IgD-negative memory B cell (primary cell): Measurements from ENCODE around the gene GALNT4. TPM values are rescaled to one million over a fixed set of nuclear protein-coding genes. Genes with fewer than 3 reads are reported as not detected.
A peak's percentile ranks its signal among the peaks of the same experiment; 100 is the strongest.

Experiments
- H3K27ac Mint-ChIP-seq, 3 donors: one replicate each; pipeline ENCODE4 v1.8.0; 2020 to 2022; ENCODE audit warnings: mild to moderate bottlenecking in 3 of 3, mixed read lengths in 3 of 3, moderate library complexity in 1 of 3
- H3K27me3 Mint-ChIP-seq: one replicate; pipeline ENCODE4 v1.8.0; 2021; ENCODE audit warnings: mixed read lengths
- H3K36me3 Mint-ChIP-seq: one replicate; pipeline ENCODE4 v1.8.0; 2020; ENCODE audit warnings: mild to moderate bottlenecking, mixed read lengths
- H3K4me1 Mint-ChIP-seq, 3 donors: one replicate each; pipeline ENCODE4 v1.8.0; 2020 to 2022; ENCODE audit warnings: mixed read lengths in 3 of 3, mild to moderate bottlenecking in 1 of 3
- H3K4me3 Mint-ChIP-seq, 4 donors: one replicate each; pipeline ENCODE4 v1.8.0; 2020 to 2022; ENCODE audit warnings: mild to moderate bottlenecking in 4 of 4, mixed read lengths in 4 of 4, moderate library complexity in 3 of 4
- H3K9me3 Mint-ChIP-seq, 3 donors: one replicate each; pipeline ENCODE4 v1.8.0; 2020 to 2021; ENCODE audit warnings: mixed read lengths in 3 of 3, mild to moderate bottlenecking in 1 of 3
- polyA plus RNA-seq: library from polyadenylated mRNA; unstranded; fragments of 300-500 nt; fragmentation: Illumina TruSeq; gene quantifications from one replicate; pipeline ENCODE4 v1.2.3, GENCODE V29; 2021

Gene GALNT4
- polyA plus RNA-seq, 1 donor from 2014 or later, result 3.1 TPM

GRCh38 chr12:89544022-89544421 is 19.4 kb upstream of the GALNT4 start:
- Mint-ChIP-seq H3K9me3 (no peaks in the 10 kb centered on the region), H3K36me3 (peaks cover 2% of the 10 kb centered on the region), H3K4me3 (no peak overlapping the region), H3K27me3 (no peaks in the 10 kb centered on the region), H3K4me1 (peaks cover 6 to 9% (median 8%) of the 10 kb centered on the region in 3 donors), H3K27ac (no peak overlapping the region)

- Mint-ChIP-seq H3K27ac (no peak overlapping the region), H3K27me3 (no peaks in the 10 kb centered on the region), H3K4me1 (peaks cover 6 to 9% (median 8%) of the 10 kb centered on the region in 3 donors), H3K4me3 (no peak overlapping the region), H3K9me3 (no peaks in the 10 kb centered on the region), H3K36me3 (peaks cover 2% of the 10 kb centered on the region)
These were observed 18.5 kb upstream of the GALNT4 start for GRCh38 chr12:89542912-89543592.

- H3K4me3 Mint-ChIP-seq, result no peak overlapping the region
- H3K27ac Mint-ChIP-seq, result peak overlapping the region in 2 of 3 donors; percentile 7 to 32
- H3K4me1 Mint-ChIP-seq, result peaks cover 6 to 9% (median 8%) of the 10 kb centered on the region in 3 donors
- peaks cover 2% of the 10 kb centered on the region for H3K36me3 Mint-ChIP-seq
- no peaks in the 10 kb centered on the region for H3K27me3 Mint-ChIP-seq
- H3K9me3 Mint-ChIP-seq, result no peaks in the 10 kb centered on the region
These were observed 17.6 kb upstream of the GALNT4 start for GRCh38 chr12:89542236-89542635.

- Mint-ChIP-seq H3K27me3 (no peaks in the 10 kb centered on the region), H3K9me3 (no peaks in the 10 kb centered on the region), H3K27ac (peak overlapping the region in 1 of 3 donors; percentile 9), H3K36me3 (peaks cover 2% of the 10 kb centered on the region), H3K4me3 (no peak overlapping the region), H3K4me1 (peaks cover 6 to 9% (median 8%) of the 10 kb centered on the region in 3 donors)
These were observed 16.0 kb upstream of the GALNT4 start for GRCh38 chr12:89540586-89540985.

- Mint-ChIP-seq H3K4me1 (peaks cover 6 to 10% (median 8%) of the 10 kb centered on the region in 3 donors), H3K27me3 (no peaks in the 10 kb centered on the region), H3K9me3 (no peaks in the 10 kb centered on the region), H3K27ac (no peak overlapping the region), H3K4me3 (no peak overlapping the region), H3K36me3 (peaks cover 2% of the 10 kb centered on the region)
These were observed 15.0 kb upstream of the GALNT4 start for GRCh38 chr12:89539426-89540223.

GRCh38 chr12:89538897-89539296 is 14.3 kb upstream of the GALNT4 start:
- H3K4me3 Mint-ChIP-seq, result no peak overlapping the region
- peaks cover 2% of the 10 kb centered on the region for H3K36me3 Mint-ChIP-seq
- H3K27ac Mint-ChIP-seq, result no peak overlapping the region
- no peaks in the 10 kb centered on the region for H3K9me3 Mint-ChIP-seq
- no peaks in the 10 kb centered on the region for H3K27me3 Mint-ChIP-seq
- peaks cover 6 to 10% (median 8%) of the 10 kb centered on the region in 3 donors for H3K4me1 Mint-ChIP-seq

- H3K9me3 Mint-ChIP-seq, result no peaks in the 10 kb centered on the region
- H3K4me3 Mint-ChIP-seq, result no peak overlapping the region
- no peak overlapping the region for H3K27ac Mint-ChIP-seq
These were observed 12.8 kb upstream of the GALNT4 start for GRCh38 chr12:89537389-89537788.

GRCh38 chr12:89529738-89530137 is 5.1 kb upstream of the GALNT4 start:
- Mint-ChIP-seq H3K27ac (peak overlapping the region in 2 of 3 donors; percentile 16 to 26), H3K4me1 (peaks cover 13 to 28% (median 20%) of the 10 kb centered on the region in 3 donors), H3K4me3 (peak overlapping the region in 1 of 4 donors; percentile 47), H3K9me3 (no peaks in the 10 kb centered on the region), H3K36me3 (peaks cover 2% of the 10 kb centered on the region), H3K27me3 (no peaks in the 10 kb centered on the region)

More at GRCh38 chr12:89537389-89537788, 12.8 kb upstream of the GALNT4 start:
- Mint-ChIP-seq H3K27me3 (no peaks in the 10 kb centered on the region), H3K36me3 (peaks cover 2% of the 10 kb centered on the region), H3K4me1 (peaks cover 0 to 6% (median 1%) of the 10 kb centered on the region in 3 donors)

- Mint-ChIP-seq H3K9me3 (no peaks in the 10 kb centered on the region), H3K4me3 (peak overlapping the region in 2 of 4 donors; percentile 16 to 47), H3K36me3 (peaks cover 6% of the 10 kb centered on the region), H3K27ac (peak overlapping the region in 1 of 3 donors; percentile 37), H3K4me1 (peaks cover 20 to 41% (median 29%) of the 10 kb centered on the region in 3 donors), H3K27me3 (no peaks in the 10 kb centered on the region)
These were observed 3.8 kb upstream of the GALNT4 start for GRCh38 chr12:89528434-89528833.

- Mint-ChIP-seq H3K27me3 (no peaks in the 10 kb centered on the region), H3K36me3 (peaks cover 8% of the 10 kb centered on the region), H3K4me3 (peak within 1 kb of the TSS; percentile 91 to 99 (median 95)), H3K9me3 (no peaks in the 10 kb centered on the region), H3K4me1 (peaks cover 38 to 61% (median 49%) of the 10 kb centered on the region in 3 donors), H3K27ac (peak within 1 kb of the TSS; percentile 78 to 98 (median 95))
These were observed 1.5 kb upstream of the GALNT4 start, which contains the start of gene POC1B for GRCh38 chr12:89525824-89526770. Gene POC1B, minus strand, starts transcription at chr12:89526047. Its CDS starts 152 bp downstream, at chr12:89525895.

- no peaks in the 10 kb centered on the region for H3K27me3 Mint-ChIP-seq
- H3K9me3 Mint-ChIP-seq, result no peaks in the 10 kb centered on the region
- peaks cover 38 to 61% (median 52%) of the 10 kb centered on the region in 3 donors for H3K4me1 Mint-ChIP-seq
- peak overlapping the region; percentile 78 to 98 (median 95) for H3K27ac Mint-ChIP-seq
- peak overlapping the region; percentile 91 to 99 (median 95) for H3K4me3 Mint-ChIP-seq
- peaks cover 8% of the 10 kb centered on the region for H3K36me3 Mint-ChIP-seq
These were observed 768 bp upstream of the GALNT4 start for GRCh38 chr12:89525305-89525823.

GRCh38 chr12:89523843-89524540 is 604 bp downstream of the GALNT4 start:
- Mint-ChIP-seq H3K4me3 (peak overlapping the region; percentile 91 to 99 (median 95)), H3K4me1 (peaks cover 34 to 56% (median 50%) of the 10 kb centered on the region in 3 donors), H3K27ac (peak overlapping the region; percentile 78 to 98 (median 95)), H3K27me3 (no peaks in the 10 kb centered on the region), H3K9me3 (no peaks in the 10 kb centered on the region), H3K36me3 (peaks cover 8% of the 10 kb centered on the region)

GRCh38 chr12:89523393-89523792 is 1.2 kb downstream of the GALNT4 start:
- Mint-ChIP-seq H3K4me1 (peaks cover 36 to 56% (median 52%) of the 10 kb centered on the region in 3 donors), H3K36me3 (peaks cover 8% of the 10 kb centered on the region), H3K4me3 (peak overlapping the region; percentile 91 to 99 (median 95)), H3K9me3 (no peaks in the 10 kb centered on the region), H3K27me3 (no peaks in the 10 kb centered on the region), H3K27ac (peak overlapping the region; percentile 46 to 98 (median 78))
